Embryonic facial prominence (tissue), 1 donor: ENCODE results near the gene GSTO2.

ENCODE experiments used
- DNase-seq: peaks from one replicate; pipeline ENCODE4 v3.0.0-alpha.2; 2016; ENCODE audit errors: extremely low spot score

The GSTO2 gene

GRCh38 chr10:104340111-104340526 is 71.1 kb downstream of the GSTO2 start:
- no peak for DNase-seq

DNA sequence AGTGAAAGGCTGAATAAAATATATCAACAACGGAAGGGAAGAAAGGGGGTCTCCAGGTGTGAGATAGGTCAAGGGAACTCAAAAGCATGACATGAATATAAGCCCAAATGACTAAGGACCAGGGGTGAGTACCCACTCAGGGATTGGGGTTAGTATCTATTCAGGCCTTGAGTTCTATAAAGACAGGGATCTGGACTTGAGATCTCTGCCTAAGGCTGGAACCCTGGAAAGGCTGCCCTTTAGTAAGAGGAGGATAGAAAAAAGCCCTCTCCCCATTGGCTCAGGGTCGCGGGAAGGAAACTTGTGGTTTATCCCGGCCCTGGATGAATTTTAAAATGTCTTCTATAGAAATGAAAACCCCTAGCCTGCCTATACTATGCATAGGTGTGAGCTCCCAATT is 71.7 kb downstream of the GSTO2 start:
- DNase-seq = no peak

DNA sequence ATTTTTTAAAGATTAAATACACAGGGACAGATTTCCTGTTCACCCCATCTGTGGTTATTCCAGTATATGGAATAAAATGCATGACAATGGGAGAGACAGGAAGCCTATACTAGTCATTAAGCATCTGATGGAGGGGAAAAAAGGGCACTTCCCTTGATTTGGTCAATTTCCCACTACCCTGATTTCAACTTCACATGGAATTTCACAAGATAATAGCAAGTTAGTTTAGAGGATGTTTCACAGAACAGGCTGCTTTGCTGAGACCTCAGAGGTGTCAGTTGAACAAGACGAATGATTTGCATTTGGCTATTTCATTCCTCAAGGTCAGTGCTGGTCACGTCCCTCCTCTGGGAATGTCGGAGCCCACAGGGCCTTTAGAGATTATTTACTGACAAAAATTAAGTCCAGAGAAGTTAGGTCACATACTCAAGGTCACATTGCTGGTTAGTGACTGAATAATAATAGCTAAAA is 74.0 kb downstream of the GSTO2 start:
- no peak for DNase-seq

DNA sequence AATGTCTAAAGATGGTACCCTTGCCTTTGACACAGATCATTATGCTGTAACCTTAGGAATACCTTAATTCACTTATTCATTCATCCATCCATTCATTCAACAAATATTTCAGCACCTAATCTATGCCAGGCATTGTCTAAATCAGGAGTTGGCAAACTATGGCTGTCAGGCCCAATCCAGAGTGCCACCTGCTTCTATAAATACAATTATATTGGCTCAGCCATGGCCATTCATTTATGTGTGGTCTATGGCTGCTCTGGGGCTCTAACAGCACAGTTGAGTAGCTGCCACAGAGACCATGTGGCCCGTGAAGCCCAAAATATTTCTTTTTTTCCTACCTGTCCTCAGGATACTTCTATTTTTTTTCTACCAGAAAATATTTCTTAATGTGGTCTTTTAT is 75.2 kb downstream of the GSTO2 start:
- no peak for DNase-seq

- no peak for DNase-seq
Measured at GRCh38 chr10:104345515-104345914, 76.5 kb downstream of the GSTO2 start.

DNA sequence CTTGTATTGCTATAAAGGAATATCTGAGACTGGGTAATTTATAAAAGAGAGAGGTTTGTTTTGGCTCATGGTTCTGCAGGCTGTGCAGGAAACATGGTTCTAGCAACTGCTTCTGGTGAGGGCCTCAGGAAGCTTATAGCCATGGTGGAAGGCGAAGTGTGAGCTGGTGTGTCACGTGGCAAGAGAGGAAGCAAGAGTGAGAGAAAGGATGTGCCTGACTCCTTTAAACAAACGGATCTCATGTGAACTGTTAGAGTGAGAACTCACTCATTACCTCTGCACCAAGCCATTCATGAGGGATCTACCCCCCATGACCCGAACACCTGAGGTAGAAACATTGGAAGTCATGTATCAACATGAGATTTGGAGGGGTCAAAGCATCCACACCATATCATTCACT is 77.0 kb downstream of the GSTO2 start:
- DNase-seq = no peak

GRCh38 chr10:104347295-104348045 is 78.5 kb downstream of the GSTO2 start:
- no peak for DNase-seq

GRCh38 chr10:104348601-104349000 is 79.6 kb downstream of the GSTO2 start:
- no peak for DNase-seq

- DNase-seq = no peak
Measured at GRCh38 chr10:104349623-104350126, 80.7 kb downstream of the GSTO2 start.

DNA sequence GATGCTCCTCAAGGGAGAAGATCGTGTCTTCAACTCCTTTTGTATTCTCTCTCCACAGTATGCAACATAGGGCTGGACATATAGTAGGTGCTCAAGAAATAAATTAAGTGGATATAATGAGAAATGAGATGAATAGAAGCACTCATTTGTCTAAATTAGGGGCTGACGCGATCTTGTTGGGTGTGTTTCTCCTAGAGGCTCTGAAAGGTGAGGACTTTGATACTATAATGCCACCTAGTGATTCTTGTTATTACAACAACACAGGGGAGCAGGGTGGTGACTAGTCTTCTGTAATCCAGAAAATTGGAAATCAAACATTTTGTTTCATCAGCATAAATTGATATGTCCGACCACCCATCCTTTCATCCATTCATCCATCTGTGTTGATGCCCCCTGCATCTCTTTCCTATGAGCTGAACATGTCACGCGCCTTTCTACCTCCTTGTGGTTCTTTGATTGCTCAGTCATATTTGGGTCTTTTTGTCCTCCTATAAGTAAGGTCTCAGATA is 81.2 kb downstream of the GSTO2 start:
- DNase-seq = no peak

- no peak for DNase-seq
Measured at GRCh38 chr10:104351061-104351702, 82.2 kb downstream of the GSTO2 start.

DNA sequence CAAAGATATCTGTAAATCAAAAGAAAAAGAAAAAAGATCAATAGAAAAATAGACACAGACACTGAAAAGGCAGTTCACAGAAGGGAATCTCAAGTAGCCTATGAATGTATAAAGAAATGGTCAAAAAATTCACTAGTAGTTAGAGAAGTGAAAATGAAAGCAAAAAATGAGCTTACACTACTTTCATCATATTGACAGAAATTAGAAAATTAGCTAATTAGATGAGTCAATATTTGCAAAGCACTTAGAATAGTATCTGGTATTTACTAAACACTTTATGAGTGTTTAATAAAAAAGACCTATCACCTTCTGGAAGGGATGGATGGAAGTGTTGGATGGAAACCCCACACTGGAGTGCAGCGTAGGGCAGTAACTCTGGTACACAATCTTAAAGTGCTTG is 82.9 kb downstream of the GSTO2 start:
- DNase-seq = no peak

DNA sequence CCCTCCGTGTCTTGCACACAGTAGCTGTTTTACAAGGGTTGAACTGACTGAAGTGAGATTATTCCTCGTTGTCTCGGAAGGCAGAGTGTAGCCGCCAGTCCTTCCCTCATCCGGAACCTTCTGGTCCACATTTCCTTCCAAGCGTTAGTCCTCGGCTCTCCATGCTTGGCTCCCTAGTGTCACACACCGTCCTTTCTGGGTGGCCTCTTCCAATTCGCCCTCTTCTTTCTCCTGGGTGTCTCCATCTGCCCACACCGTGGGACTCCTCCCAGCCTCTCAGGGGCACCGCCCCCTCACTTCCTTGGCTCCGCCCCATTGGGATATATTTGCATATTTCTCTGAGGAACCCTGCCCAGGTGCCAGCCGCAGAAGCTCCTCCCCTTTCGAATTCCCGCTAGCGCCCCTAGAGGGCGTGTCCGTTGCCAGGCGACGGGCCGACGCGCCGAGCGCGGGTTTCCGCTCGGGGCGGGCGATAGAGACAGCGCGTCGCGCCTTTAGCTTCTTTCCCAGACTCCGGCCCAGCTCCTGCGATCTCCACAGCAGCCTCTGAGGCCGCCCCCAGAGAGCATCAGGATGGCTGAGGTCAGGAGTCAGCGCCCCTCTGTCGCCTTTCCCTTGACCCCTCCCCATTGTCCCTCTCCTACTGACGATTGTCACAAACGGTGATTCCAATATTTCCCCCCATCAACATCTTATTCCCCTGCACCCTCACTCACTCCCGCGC is 84.5 kb downstream of the GSTO2 start, which contains the start of gene CFAP58:
TSS of gene CFAP58 (plus strand) at position 509 of the 724 bp plus-strand sequence. CDS start at position 574, 65 bp downstream.
- DNase-seq = peak; percentile 66
